KOPT-K1 (cell line): ENCODE results near the gene MOV10.
"Not testable (repeated sequence)": the region's sequence is repeated elsewhere in the genome, so short reads cannot be mapped to it uniquely, and the experiment has no call there.

Source experiments
- H3K27ac ChIP-seq: fragments of 200-600 bp; sonication (generic); 2 replicates; pipeline ENCODE4 v1.5.1; 2016; ENCODE audit warnings: antibody characterized with exemption, mild to moderate bottlenecking, low read depth, low read length; ENCODE audit not compliant: poor library complexity, severe bottlenecking
- H3K36me3 ChIP-seq: fragments of 200-600 bp; sonication (generic); 2 replicates; pipeline ENCODE4 v1.5.1; 2017; ENCODE audit warnings: antibody characterized with exemption, mild to moderate bottlenecking, low read length, moderate library complexity; ENCODE audit not compliant: insufficient read depth
- H3K9me3 ChIP-seq: fragments of 200-600 bp; sonication (generic); 2 replicates; pipeline ENCODE4 v1.5.1; 2017; ENCODE audit warnings: antibody characterized with exemption, low read length, mild to moderate bottlenecking; ENCODE audit not compliant: insufficient read depth, poor library complexity, severe bottlenecking

The MOV10 gene, protein sequence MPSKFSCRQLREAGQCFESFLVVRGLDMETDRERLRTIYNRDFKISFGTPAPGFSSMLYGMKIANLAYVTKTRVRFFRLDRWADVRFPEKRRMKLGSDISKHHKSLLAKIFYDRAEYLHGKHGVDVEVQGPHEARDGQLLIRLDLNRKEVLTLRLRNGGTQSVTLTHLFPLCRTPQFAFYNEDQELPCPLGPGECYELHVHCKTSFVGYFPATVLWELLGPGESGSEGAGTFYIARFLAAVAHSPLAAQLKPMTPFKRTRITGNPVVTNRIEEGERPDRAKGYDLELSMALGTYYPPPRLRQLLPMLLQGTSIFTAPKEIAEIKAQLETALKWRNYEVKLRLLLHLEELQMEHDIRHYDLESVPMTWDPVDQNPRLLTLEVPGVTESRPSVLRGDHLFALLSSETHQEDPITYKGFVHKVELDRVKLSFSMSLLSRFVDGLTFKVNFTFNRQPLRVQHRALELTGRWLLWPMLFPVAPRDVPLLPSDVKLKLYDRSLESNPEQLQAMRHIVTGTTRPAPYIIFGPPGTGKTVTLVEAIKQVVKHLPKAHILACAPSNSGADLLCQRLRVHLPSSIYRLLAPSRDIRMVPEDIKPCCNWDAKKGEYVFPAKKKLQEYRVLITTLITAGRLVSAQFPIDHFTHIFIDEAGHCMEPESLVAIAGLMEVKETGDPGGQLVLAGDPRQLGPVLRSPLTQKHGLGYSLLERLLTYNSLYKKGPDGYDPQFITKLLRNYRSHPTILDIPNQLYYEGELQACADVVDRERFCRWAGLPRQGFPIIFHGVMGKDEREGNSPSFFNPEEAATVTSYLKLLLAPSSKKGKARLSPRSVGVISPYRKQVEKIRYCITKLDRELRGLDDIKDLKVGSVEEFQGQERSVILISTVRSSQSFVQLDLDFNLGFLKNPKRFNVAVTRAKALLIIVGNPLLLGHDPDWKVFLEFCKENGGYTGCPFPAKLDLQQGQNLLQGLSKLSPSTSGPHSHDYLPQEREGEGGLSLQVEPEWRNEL

DNA sequence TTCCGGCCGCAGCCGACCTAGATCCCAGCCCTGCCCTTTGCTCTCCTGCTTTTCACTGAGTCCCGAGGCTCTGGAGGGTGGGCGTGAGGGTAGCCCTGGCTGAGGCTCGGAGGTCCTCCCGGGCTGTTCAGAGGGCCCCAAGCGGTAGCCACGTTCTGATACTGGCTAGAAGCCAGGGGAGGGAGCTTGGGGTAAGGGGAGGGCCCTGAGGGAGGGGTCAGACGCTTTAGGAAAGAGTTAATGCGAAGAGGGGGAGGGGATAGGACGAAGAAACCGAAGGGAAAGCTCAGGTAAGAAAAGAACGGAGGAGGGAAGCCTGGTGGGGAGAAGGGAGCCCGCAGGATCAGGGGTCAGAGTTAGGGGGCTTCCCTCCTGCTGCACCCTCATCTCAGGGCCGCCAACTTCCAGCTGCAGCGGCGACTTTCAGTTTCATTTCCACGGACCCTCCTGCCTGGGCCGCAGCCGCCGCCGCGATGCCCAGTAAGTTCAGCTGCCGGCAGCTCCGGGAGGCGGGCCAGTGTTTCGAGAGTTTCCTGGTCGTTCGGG is at the start of gene MOV10:
Gene MOV10 (plus strand): TSS at position 220 of the 546 bp plus-strand sequence. CDS start 254 bp downstream, at position 474.
- Histone ChIP-seq H3K36me3 (peaks cover 51% of the 10 kb centered on the region), H3K27ac (peak within 1 kb of the TSS; percentile 94), H3K9me3 (no peaks in the 10 kb centered on the region)

DNA sequence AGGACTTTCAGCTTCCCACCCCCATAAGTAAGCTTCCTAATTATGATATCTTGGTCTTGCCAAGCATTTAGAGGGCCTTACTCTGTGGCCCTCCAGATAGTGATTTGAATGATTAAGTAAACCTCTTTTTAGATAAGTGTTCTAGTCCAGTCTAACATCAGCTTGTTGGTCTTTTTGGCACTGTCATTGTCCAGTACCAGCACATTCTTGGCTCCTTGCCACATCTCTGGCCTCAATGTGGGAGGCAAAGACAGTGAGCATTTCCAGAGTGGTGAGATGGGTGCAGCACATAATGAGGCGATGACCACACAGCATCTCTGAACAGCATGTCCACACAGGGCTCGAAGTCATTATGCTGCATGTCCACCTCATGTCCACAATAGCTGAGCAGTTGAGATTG is 48.8 kb upstream of the MOV10 start:
- peaks cover 66% of the 10 kb centered on the region for H3K36me3 ChIP-seq
- no peak overlapping the region for H3K27ac ChIP-seq
- no peaks in the 10 kb centered on the region for H3K9me3 ChIP-seq

DNA sequence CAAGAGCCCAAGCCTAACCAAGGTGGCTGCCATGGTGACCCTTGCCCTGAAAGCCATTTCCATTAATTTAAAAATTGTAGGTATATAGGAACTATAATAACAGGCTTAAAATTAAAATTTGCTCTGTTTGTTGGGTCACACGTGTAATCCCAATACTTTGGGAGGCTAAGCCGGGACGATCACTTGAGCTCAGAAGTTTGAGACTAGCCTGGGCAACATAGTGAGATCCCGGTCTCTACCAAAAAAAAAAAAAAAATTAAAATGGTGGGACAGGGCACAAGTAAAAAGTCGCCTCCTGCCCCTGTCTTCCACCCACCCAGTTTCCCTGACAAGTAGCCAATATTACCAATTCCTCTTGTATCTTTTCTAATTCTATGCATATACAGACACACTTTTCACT is 48.3 kb upstream of the MOV10 start:
- H3K36me3 ChIP-seq = peaks cover 71% of the 10 kb centered on the region
- H3K27ac ChIP-seq = no peak overlapping the region
- H3K9me3 ChIP-seq = no peaks in the 10 kb centered on the region

DNA sequence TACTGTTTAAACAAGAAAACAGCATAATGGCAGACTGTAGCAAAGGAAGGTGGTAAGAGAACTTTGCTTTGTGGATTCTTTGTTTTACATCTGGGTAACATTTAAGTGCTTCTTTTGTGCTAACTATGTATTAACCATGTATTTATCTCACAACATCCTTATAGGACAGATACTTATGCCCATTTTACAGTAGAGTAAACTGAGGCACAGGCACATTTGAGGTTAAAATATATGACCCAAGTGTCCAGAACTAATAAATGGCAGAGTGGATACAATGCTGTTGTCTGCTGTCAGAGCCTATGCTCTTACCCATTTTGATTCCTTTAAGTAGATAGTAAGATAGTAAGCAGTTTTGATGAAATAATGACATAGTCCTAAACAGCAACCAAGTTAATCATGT is 47.6 kb upstream of the MOV10 start:
- H3K27ac ChIP-seq = no peak overlapping the region
- H3K9me3 ChIP-seq = no peaks in the 10 kb centered on the region
- peaks cover 78% of the 10 kb centered on the region for H3K36me3 ChIP-seq

DNA sequence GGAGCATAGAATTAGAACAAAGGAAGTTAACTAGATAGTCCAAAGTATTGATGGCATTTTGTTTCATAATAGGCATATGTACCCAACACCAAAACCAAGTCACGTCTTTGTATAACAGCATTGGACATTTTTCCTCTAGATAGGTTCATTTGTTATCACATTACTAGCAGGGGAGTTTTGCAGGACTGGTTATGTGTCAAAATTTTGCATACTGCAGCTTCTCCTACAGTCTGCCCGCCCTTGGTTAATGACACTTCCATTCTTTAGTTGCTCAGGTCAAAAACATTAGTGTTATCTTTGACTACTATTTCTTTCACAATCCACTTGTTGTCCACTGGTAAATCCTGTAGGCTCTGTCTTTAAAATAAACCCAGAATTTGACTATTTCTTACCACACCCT is 45.9 kb upstream of the MOV10 start:
- Histone ChIP-seq H3K36me3 (peaks cover 85% of the 10 kb centered on the region), H3K27ac (no peak overlapping the region), H3K9me3 (peaks cover 5% of the 10 kb centered on the region)

- no peak overlapping the region for H3K27ac ChIP-seq
- peaks cover 5% of the 10 kb centered on the region for H3K9me3 ChIP-seq
- H3K36me3 ChIP-seq = peaks cover 93% of the 10 kb centered on the region
Observed at GRCh38 chr1:112629256-112629655, 45.2 kb upstream of the MOV10 start.

DNA sequence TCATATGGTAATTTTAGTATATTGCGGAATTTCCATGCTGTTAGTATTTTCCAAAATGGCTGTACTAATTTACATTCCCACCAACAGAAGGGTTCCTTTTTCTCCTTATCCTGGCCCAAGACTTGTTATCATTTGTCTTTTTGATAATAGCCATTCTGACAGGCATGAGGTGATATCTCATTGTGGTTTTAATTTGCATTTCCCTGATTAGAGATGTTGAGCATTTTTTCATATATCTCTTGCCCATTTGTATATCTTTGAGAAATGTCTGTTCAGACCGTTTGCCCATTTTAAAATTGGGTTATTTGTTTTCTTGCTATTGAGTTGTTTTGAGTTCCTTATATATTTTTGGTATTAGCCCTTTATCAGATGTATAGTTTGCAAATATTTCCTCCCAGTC is 40.8 kb upstream of the MOV10 start:
- peaks cover 66% of the 10 kb centered on the region for H3K36me3 ChIP-seq
- H3K27ac ChIP-seq = no peak overlapping the region
- H3K9me3 ChIP-seq = peaks cover 5% of the 10 kb centered on the region

- H3K36me3 ChIP-seq = peaks cover 58% of the 10 kb centered on the region
- no peak overlapping the region for H3K27ac ChIP-seq
- peaks cover 5% of the 10 kb centered on the region for H3K9me3 ChIP-seq
Observed at GRCh38 chr1:112634367-112634766, 40.1 kb upstream of the MOV10 start.

- H3K9me3 ChIP-seq = peaks cover 5% of the 10 kb centered on the region
- peaks cover 43% of the 10 kb centered on the region for H3K36me3 ChIP-seq
- H3K27ac ChIP-seq = no peak overlapping the region
Observed at GRCh38 chr1:112636056-112636455, 38.4 kb upstream of the MOV10 start.

- H3K27ac ChIP-seq = no peak overlapping the region
Observed at GRCh38 chr1:112636597-112637253, 37.7 kb upstream of the MOV10 start.

DNA sequence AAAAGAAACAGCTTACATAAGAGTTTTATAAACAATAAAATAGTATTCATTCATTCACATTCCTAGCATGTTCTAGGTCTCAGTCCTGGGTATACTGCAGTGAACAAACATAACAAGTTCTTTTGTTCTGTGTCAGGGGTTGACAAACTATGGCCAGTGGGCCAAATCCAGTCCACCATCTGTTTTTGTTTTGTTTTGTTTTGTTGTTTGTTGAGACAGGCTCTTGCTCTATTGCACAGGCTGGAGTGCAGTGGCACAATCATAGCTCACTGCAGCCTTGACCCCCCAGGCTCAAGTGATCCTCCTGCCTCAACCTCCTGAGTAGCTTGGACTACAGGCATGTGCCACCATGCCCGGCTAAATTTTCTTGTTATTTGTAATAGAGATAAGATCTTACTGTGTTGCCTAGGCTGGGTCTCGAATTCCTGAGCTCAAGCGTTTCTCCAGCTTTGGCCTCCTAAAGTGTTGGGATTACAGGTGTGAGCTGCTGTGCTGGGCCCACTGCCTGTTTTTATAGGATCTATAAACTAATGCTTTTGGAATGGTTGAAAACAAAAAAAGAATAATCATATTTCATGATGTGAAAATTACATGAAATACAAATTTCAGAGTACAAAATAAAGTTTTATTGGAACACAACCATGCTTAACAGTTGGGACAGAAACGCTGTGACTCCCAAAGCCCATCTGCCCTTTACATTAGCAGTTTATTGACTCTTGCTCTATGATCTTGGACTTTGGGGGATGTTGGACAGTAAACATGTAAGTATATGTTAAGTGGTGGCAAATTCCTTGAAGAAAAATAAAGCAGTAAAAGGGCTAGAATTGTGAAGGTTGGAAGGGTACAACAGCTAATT is 37.0 kb upstream of the MOV10 start:
- H3K9me3 ChIP-seq = peaks cover 5% of the 10 kb centered on the region
- H3K27ac ChIP-seq = no peak overlapping the region
- H3K36me3 ChIP-seq = peaks cover 36% of the 10 kb centered on the region

More at GRCh38 chr1:112636597-112637253, 37.7 kb upstream of the MOV10 start:
- peaks cover 36% of the 10 kb centered on the region for H3K36me3 ChIP-seq
- peaks cover 5% of the 10 kb centered on the region for H3K9me3 ChIP-seq

DNA sequence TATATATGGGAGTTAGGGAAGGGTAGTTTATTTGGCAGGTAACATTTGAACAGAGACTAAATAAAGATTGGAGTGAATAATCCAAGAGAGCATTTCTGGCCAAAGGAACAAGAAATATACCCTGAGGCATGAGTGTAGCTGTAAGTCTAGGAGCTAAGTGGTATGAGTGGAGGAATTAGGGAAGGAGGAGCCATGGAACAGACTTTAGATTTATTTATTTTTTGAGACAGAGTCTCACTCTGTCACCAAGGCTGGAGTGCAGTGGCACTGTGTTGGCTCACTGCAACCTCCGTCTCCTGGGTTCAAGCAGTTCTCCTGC is 36.4 kb upstream of the MOV10 start:
- Histone ChIP-seq H3K9me3 (peaks cover 4% of the 10 kb centered on the region), H3K36me3 (peaks cover 35% of the 10 kb centered on the region), H3K27ac (no peak overlapping the region)

GRCh38 chr1:112640437-112640836 is 34.0 kb upstream of the MOV10 start:
- H3K27ac ChIP-seq, H3K9me3 ChIP-seq: not testable (repeated sequence)
- peaks cover 47% of the 10 kb centered on the region for H3K36me3 ChIP-seq

GRCh38 chr1:112643080-112643479 is 31.4 kb upstream of the MOV10 start:
- peaks cover 64% of the 10 kb centered on the region for H3K36me3 ChIP-seq
- no peak overlapping the region for H3K27ac ChIP-seq

More at GRCh38 chr1:112643080-112643479, 31.4 kb upstream of the MOV10 start:
- H3K9me3 ChIP-seq = no peaks in the 10 kb centered on the region
